ENCODE data around the gene BRICD5.

GRCh38 chr16:2226245-2226793 is 15.7 kb upstream of the BRICD5 start:
- TF ChIP-seq POLR2A (IDR thresholded peaks at IDR 0.05; ENCODE audit: low read length) (no peak), GATA1 (IDR thresholded peaks at IDR 0.05; ENCODE audit: low read depth, low read length) (no peak)

Data from erythroblast (primary cell).